HT-29 (cell line): ENCODE results near the gene CCDC146. TPM values are rescaled to one million over a fixed set of nuclear protein-coding genes. Genes with fewer than 3 reads are reported as not detected.
"Not testable (repeated sequence)": the region's sequence is repeated elsewhere in the genome, so short reads cannot be mapped to it uniquely, and the experiment has no call there.

ENCODE experiments used
- DNase-seq: peaks from one replicate; pipeline ENCODE4 v3.0.0-alpha.2; 2015; ENCODE audit warnings: low spot score
- total RNA-seq: library from RNA; depleted of rRNA; stranded (reverse); fragments of >200 nt; shearing (Covaris generic); gene quantifications from 2 replicates; pipeline ENCODE4 v1.2.3, GENCODE V29; 2014; rRNA removed

CCDC146 gene
- total RNA-seq, 1 experiment from 2014 or later, result not detected

DNA sequence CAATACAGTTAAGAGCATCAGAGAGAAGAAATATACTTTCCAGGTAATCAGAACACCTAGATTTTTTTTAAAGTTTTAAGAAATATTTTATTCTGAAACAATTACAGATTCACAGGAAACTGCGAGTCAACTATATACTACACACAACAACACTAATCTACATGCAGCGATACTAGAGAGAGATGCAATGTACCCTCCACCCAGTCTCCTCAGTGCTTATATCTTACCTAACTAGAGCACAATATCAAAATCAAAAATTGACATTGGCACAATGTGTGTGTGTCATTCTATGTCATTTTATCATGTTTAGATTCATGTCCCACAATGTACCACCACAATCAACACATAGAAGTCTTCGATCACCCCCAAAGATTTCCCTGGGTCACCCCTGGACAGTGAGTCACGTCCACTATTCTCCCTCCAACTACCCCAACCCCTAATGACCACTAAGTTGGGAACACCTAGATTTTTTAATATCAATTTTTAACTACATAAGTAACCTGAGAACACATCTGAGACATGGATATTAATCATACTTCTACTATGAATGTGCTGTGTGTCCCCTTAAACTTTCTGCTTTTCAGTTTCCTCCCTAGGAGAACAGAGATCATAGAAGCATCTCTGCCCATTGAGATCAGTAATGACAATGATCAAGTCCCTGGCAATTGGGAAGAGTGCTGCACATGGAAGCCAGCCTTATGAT lies 207.2 kb downstream of the CCDC146 start:
- no peak for DNase-seq

DNA sequence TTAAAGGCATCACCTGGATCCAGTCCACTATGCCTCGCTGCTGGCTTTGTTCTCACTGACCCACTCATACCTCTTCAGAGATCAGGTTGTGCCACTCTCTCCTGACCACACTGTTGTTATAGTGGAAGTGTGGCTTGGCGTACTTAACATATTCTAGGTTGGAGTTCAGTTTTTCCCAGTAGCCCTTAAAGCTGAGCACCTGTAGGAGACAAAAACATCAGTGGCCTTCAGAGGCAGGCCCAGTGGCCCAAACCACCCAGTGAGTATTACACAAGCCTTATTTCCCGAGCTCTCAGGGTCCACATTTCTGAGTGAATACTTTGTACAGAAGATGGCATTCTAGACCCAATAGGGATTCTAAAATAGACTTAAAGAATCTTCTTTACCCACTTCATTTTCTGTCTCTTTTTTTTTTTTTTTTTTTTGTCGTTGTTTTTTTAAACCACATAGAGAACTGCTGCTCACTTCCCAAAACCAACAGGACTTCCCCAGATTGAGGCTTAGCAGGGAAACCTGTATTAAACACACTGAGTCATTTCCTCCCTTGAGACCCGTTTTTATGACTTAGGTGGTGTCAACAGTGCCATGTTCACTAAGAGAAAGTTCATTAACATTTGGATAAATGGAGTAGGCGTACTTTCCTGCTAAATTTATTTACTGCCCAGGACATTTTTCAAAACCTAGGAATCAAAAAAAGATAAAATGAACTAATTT lies 207.9 kb downstream of the CCDC146 start:
- peak; percentile 53 for DNase-seq

DNA sequence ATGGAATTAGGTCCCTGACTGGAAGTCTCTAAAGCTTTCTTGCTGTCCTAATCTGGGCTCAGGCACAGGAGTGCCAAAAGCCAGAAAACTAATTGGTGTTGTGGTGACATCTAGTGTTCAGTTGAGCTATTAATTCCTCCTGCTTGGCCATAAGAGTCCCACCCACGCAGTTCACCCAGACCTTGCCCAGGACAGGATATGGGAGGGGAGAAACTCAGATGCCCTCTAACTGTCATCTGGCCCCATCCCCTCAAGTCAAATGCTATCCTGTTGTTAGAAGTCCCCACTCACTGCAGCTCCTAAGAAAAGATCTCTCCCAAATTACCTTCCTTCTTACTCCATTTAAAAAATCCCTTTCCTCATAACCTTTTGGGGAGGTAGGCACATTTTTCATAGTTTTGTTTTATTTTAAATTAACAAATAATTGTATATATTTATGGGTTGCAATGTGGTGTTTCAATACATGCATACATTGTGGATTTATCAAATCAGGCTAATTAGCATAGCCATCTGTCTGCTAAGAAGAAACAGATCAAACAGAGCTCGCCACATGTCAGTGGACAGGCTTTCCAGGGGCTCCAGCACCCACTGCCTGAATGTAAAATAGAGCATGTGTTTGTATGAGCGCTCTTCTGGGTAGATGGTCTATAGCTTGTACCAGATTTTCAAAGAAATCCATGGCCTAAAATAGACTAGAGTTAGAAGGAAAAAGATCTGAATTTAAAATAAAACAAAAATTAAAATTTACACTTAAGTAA lies 209.7 kb downstream of the CCDC146 start:
- DNase-seq, result peak; percentile 94

DNA sequence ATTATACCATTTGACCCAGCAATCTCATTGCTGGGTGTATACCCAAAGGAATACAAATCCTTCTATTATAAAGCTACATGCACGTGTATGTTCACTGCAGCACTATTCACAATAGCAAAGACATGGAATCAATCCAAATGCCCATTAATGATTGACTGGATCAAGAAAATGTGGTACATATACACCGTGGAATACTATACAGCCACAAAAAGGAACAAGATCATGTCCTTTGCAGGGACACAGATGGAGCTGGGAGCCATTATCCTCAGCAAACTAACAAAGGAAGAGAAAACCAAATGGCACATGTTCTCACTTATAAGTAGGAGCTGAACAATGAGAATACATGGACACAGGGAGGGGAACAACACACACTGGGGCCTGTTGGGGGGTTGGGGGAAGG lies 211.6 kb downstream of the CCDC146 start:
- DNase-seq, result not testable (repeated sequence)

DNA sequence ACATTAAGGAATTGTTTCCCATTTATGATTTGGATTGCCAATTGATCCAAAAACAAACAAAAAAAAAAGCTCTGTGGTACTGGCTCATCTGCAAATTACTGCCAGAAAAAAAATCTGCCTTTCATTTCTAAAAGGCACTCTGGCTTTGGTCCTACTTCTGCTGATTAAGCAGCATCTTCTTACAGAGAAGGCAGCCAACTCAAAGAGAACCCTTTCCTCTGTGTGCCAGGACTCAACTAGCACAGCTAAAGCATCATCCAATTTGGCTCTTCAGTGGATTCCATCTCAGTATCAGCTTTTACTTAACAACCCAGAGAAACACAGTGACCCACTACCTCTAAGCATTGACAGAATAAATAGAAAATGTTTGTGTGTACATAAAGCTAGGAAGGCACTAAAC lies 213.2 kb downstream of the CCDC146 start:
- no peak for DNase-seq

DNA sequence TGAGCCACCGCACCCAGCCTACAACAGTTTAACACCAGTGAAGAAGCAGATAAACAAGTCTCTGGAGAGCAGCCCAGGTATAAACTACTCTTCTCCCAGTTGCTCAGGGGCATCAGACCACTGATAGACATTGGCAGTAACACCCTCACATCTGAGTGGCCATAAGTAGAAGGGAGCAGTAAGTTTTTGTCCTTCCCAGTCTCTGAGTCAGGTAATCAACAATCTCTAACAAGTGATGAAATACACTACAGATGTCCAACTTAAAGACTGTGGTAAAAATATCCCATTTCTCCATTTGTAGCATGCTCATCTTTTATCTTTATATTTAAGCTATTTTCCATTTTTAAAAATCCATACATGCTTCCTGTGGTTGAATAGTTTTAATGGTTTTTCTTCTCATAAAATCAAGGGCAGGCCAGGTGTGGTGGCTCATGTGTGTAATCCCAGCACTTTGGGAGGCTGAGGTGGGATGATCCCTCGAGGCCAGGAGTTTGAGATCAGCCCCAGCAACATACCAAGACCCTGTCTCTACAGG lies 215.1 kb downstream of the CCDC146 start:
- no peak for DNase-seq

DNA sequence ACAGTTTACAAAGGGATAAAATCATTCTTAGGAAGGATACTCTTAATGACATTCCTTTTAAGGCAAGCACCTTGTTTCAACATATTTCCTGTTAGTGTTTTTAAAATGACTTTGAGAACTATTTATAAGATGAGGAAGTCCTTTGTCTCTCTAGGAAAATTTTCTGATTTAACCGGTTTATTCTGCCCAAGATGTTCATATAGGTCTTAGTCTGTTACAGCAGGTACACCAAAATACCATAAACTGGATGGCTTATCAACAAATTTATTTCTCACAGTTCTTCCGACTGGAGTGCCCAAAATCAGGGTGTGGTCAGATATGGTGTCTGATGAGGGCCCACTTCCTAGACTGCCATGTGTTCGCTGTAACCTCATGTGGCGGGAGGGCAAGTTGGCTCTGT lies 215.8 kb downstream of the CCDC146 start:
- no peak for DNase-seq

DNA sequence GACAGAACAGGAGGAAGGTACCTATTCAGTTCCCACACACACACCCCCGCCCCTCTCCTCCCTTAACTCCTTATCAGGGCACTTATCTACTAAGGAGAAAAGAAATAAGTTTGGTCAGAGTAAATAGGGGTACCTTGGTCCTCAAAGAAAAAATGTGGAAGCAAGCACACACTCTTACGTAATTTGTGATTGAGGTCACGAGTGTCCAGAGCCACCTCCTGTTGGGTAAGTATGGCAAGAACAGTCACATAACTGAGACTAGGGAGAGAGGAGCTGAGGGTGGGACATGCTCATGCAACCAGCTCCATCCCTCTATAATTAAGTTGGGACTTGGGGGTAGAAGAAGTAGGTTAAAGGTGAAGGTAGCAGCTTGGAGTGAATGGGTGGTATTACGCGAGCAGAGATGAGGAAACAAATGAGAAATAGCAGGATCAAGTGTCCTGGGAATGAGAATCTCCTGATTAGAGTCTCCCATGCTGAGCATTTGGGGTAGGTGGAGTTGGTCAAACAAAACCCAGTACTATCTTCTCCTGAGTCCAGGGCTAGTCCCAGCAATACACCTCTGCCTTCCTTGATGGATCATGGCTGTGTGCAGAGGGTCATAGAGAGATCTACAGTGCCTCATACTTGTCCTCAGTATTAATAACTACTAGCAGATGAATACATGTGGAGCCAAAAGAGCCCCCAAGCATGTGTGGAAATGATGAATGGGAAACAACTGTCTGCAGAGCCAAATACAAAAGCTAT lies 216.6 kb downstream of the CCDC146 start:
- no peak for DNase-seq

DNA sequence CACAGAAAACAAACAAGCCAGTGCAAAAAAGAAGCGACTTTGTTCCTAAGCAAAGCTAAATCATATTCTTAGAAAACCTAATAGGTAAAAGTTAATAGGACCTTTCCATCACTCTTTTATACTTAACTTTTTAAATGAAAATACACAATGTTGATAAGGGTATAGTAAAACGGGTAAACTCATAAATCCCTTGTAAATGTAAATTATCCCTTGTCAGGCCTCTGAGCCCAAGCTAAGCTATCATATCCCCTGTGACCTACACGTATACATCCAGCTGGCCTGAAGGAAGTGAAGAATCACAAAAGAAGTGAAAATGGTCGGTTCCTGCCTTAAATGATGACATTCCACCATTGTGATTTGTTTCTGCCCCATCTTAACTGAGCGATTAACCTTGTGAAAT lies 217.3 kb downstream of the CCDC146 start:
- DNase-seq, result no peak

Other genes starting within 250 kb of the CCDC146 start
- not detected in 2 replicates for gene SPDYE17, start 90.3 kb upstream of the CCDC146 start, total RNA-seq
- gene SPDYE18, start 60.1 kb upstream of the CCDC146 start, total RNA-seq, result not detected in 2 replicates
- gene FGL2, start 77.2 kb downstream of the CCDC146 start, total RNA-seq, result not detected in 2 replicates